Neural cell (in vitro differentiated cells): ENCODE data around the gene FOXN1. TPM values are rescaled to one million over a fixed set of nuclear protein-coding genes. Genes with fewer than 3 reads are reported as not detected.

Experiments
- H2AFZ ChIP-seq: fragments of 200-600, 300-800 bp; sonication (generic), shearing (Covaris generic); 2 replicates; pipeline ENCODE4 v1.6.0; 2014; ENCODE audit warnings: low read depth, mild to moderate bottlenecking, antibody characterized with exemption, low read length, moderate library complexity
- H3F3A ChIP-seq: fragments of 200-600 bp; shearing (Covaris generic); 2 replicates; pipeline ENCODE4 v1.6.1; 2016; ENCODE audit warnings: mild to moderate bottlenecking, moderate library complexity, mixed read lengths, antibody characterized with exemption, low read length; ENCODE audit not compliant: insufficient read depth, poor library complexity, severe bottlenecking
- H3K27ac ChIP-seq: fragments of 200-600, 300-800 bp; sonication (generic), shearing (Covaris generic); 2 replicates; pipeline ENCODE4 v1.5.1; 2014; ENCODE audit warnings: mild to moderate bottlenecking, low read length, moderate library complexity
- H3K27me3 ChIP-seq: fragments of 300-800, 200-600 bp; sonication (generic), shearing (Covaris generic); 2 replicates; pipeline ENCODE4 v1.6.0; 2014; ENCODE audit warnings: mild to moderate bottlenecking, low read depth, low read length, moderate library complexity; ENCODE audit not compliant: insufficient read depth
- H3K36me3 ChIP-seq: fragments of 300-800, 200-600 bp; sonication (generic), shearing (Covaris generic); 2 replicates; pipeline ENCODE4 v1.5.1; 2014; ENCODE audit warnings: mild to moderate bottlenecking, antibody characterized with exemption, low read length, moderate library complexity; ENCODE audit not compliant: insufficient read depth
- H3K4me2 ChIP-seq: fragments of 300-800, 200-600 bp; sonication (generic), shearing (Covaris generic); 2 replicates; pipeline ENCODE4 v1.6.0; 2014; ENCODE audit warnings: mild to moderate bottlenecking, low read length
- H3K4me3 ChIP-seq: fragments of 300-800, 200-600 bp; sonication (generic), shearing (Covaris generic); 2 replicates; pipeline ENCODE4 v1.5.1; 2014; ENCODE audit warnings: mild to moderate bottlenecking, low read length, moderate library complexity
- H3K79me2 ChIP-seq: fragments of 200-600 bp; shearing (Covaris generic); replicated peaks from 2 replicates; pipeline ENCODE4 v1.6.0; 2014; ENCODE audit warnings: mild to moderate bottlenecking, low read length, moderate library complexity; ENCODE audit not compliant: insufficient read depth
- H3K9ac ChIP-seq: fragments of 300-800, 200-600 bp; sonication (generic), shearing (Covaris generic); 2 replicates; pipeline ENCODE4 v1.6.1; 2016; ENCODE audit warnings: mild to moderate bottlenecking, low read length, mixed read lengths
- H3K9me2 ChIP-seq: fragments of 200-600 bp; shearing (Covaris generic); 2 replicates; pipeline ENCODE4 v1.6.1; 2016; ENCODE audit warnings: mild to moderate bottlenecking, low read length, mixed read lengths; ENCODE audit not compliant: insufficient read depth
- H3K9me3 ChIP-seq: fragments of 200-600, 300-800 bp; sonication (generic), shearing (Covaris generic); 2 replicates; pipeline ENCODE4 v1.6.1; 2016; ENCODE audit warnings: mild to moderate bottlenecking, mixed run types, low read length, moderate library complexity, mixed read lengths
- H4K20me1 ChIP-seq: fragments of 200-600 bp; shearing (Covaris generic); 2 replicates; pipeline ENCODE4 v1.6.1; 2016; ENCODE audit warnings: mild to moderate bottlenecking, mixed run types; ENCODE audit not compliant: insufficient read depth
- CTCF ChIP-seq: fragments of 450-650 bp; IDR thresholded peaks from 2 replicates; pipeline ENCODE4 v1.5.1; 2014; ENCODE audit warnings: antibody characterized with exemption, mild to moderate bottlenecking, moderate library complexity; ENCODE audit not compliant: poor library complexity, severe bottlenecking
- EP300 ChIP-seq: fragments of 450-650 bp; conservative IDR thresholded peaks from 2 replicates; pipeline ENCODE4 v1.6.1; 2014; ENCODE audit warnings: antibody characterized with exemption, mild to moderate bottlenecking, moderate library complexity; ENCODE audit not compliant: poor library complexity, severe bottlenecking
- EZH2 ChIP-seq: fragments of 200-600, 300-800 bp; shearing (Covaris generic), sonication (generic); IDR thresholded peaks from 2 replicates; pipeline ENCODE4 v1.6.1; 2014; ENCODE audit warnings: antibody characterized with exemption, low read length, borderline replicate concordance, mild to moderate bottlenecking; ENCODE audit not compliant: insufficient read depth, poor library complexity, severe bottlenecking
- MXI1 ChIP-seq: fragments of 450-650 bp; conservative IDR thresholded peaks from 2 replicates; pipeline ENCODE4 v1.6.1; 2014; ENCODE audit warnings: antibody characterized with exemption, mild to moderate bottlenecking; ENCODE audit not compliant: poor library complexity, severe bottlenecking
- POLR2AphosphoS5 ChIP-seq: IDR thresholded peaks from 2 replicates; pipeline ENCODE4 v1.6.1; 2012
- RAD21 ChIP-seq: fragments of 450-650 bp; conservative IDR thresholded peaks from 2 replicates; pipeline ENCODE4 v1.6.1; 2014; ENCODE audit warnings: antibody characterized with exemption, mild to moderate bottlenecking, moderate library complexity
- SMC3 ChIP-seq: fragments of 450-650 bp; conservative IDR thresholded peaks from 2 replicates; pipeline ENCODE4 v1.6.1; 2014; ENCODE audit warnings: antibody characterized with exemption, mild to moderate bottlenecking, moderate library complexity; ENCODE audit not compliant: poor library complexity
- TAF1 ChIP-seq: IDR thresholded peaks from 2 replicates; pipeline ENCODE4 v1.6.1; 2012; ENCODE audit warnings: low read depth
- polyA plus RNA-seq: library from polyadenylated mRNA; depleted of rRNA; stranded (reverse); fragments of >200 nt; gene quantifications from 2 replicates; pipeline ENCODE4 v1.2.3, GENCODE V29; 2014
- TF ChIP-seq, protein P1 (sequence below): IDR thresholded peaks from 2 replicates; pipeline ENCODE4 v1.6.1; 2012; ENCODE audit warnings: borderline replicate concordance

The FOXN1 gene
- polyA plus RNA-seq, 1 donor from 2014 or later, result not detected

- Histone ChIP-seq H3F3A (no peaks in the 10 kb centered on the region), H4K20me1 (no peaks in the 10 kb centered on the region), H3K9me3 (no peaks in the 10 kb centered on the region), H3K9ac (no peak overlapping the region), H2AFZ (no peak overlapping the region), H3K27ac (no peak overlapping the region), H3K27me3 (no peaks in the 10 kb centered on the region), H3K4me2 (no peak overlapping the region), H3K79me2 (peaks cover 13% of the 10 kb centered on the region), H3K36me3 (no peaks in the 10 kb centered on the region), H3K9me2 (no peaks in the 10 kb centered on the region), H3K4me3 (no peak overlapping the region)
- no peak for TF ChIP-seq TAF1
- no peak for TF ChIP-seq SMC3
- no peak for TF ChIP-seq EP300
- no peak for TF ChIP-seq MXI1
- TF ChIP-seq RAD21, result no peak
- TF ChIP-seq POLR2AphosphoS5, result no peak
- no peak for TF ChIP-seq EZH2
- TF ChIP-seq, protein P1, sequence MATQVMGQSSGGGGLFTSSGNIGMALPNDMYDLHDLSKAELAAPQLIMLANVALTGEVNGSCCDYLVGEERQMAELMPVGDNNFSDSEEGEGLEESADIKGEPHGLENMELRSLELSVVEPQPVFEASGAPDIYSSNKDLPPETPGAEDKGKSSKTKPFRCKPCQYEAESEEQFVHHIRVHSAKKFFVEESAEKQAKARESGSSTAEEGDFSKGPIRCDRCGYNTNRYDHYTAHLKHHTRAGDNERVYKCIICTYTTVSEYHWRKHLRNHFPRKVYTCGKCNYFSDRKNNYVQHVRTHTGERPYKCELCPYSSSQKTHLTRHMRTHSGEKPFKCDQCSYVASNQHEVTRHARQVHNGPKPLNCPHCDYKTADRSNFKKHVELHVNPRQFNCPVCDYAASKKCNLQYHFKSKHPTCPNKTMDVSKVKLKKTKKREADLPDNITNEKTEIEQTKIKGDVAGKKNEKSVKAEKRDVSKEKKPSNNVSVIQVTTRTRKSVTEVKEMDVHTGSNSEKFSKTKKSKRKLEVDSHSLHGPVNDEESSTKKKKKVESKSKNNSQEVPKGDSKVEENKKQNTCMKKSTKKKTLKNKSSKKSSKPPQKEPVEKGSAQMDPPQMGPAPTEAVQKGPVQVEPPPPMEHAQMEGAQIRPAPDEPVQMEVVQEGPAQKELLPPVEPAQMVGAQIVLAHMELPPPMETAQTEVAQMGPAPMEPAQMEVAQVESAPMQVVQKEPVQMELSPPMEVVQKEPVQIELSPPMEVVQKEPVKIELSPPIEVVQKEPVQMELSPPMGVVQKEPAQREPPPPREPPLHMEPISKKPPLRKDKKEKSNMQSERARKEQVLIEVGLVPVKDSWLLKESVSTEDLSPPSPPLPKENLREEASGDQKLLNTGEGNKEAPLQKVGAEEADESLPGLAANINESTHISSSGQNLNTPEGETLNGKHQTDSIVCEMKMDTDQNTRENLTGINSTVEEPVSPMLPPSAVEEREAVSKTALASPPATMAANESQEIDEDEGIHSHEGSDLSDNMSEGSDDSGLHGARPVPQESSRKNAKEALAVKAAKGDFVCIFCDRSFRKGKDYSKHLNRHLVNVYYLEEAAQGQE, result no peak
- TF ChIP-seq CTCF, result no peak
These were observed 67.4 kb downstream of the FOXN1 start for GRCh38 chr17:28573521-28573920.

DNA sequence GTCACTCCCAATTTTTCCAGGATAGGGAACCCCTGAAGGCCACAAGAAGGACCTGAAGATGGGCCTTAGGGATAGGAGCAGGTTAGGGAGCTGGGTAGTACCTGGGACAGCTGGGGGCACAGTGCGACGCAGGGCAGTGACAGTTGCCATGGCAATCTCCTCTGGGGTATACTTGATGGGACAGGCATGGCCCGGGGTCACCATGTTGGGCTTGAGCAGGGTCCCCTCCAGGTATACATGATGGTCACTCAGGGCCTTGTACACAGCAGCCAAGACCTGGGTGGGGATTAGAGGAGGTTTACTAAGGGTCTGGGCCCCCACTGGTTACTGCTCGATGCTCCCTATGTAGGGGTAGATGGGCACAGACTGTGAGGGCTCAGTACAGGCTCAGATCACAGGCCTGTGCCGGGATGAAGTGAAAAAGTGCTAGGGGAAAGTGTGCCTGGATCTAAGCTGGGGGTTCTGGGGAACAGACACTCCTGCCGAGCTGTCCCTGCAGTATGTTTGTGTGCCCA, 67.9 kb downstream of the FOXN1 start:
- no peak overlapping the region for H3K27ac ChIP-seq
- H3F3A ChIP-seq, result no peaks in the 10 kb centered on the region
- H3K9ac ChIP-seq, result no peak overlapping the region
- no peak overlapping the region for H3K4me3 ChIP-seq
- H3K9me3 ChIP-seq, result no peaks in the 10 kb centered on the region
- no peaks in the 10 kb centered on the region for H3K9me2 ChIP-seq
- no peak overlapping the region for H3K4me2 ChIP-seq
- H4K20me1 ChIP-seq, result no peaks in the 10 kb centered on the region
- H3K79me2 ChIP-seq, result peaks cover 13% of the 10 kb centered on the region
- no peaks in the 10 kb centered on the region for H3K36me3 ChIP-seq
- H3K27me3 ChIP-seq, result no peaks in the 10 kb centered on the region
- TF ChIP-seq, protein P1, result no peak
- TF ChIP-seq MXI1 (no peak), POLR2AphosphoS5 (no peak), EP300 (no peak), SMC3 (no peak), CTCF (no peak), TAF1 (no peak), EZH2 (no peak), RAD21 (no peak)
- no peak overlapping the region for H2AFZ ChIP-seq
